HL-60 (cell line): ENCODE measurements around the gene HECA.

Experiments used
- CTCF ChIP-seq: IDR thresholded peaks from one replicate; pipeline ENCODE4 v1.5.1; 2011; ENCODE audit warnings: low read length, control low read depth, inconsistent platforms; ENCODE audit not compliant: insufficient read depth
- GABPA ChIP-seq: IDR thresholded peaks from 2 replicates; pipeline ENCODE4 v1.6.1; 2012; ENCODE audit warnings: low read depth
- POLR2AphosphoS5 ChIP-seq: IDR thresholded peaks from 2 replicates; pipeline ENCODE4 v1.6.1; 2012; ENCODE audit warnings: low read depth
- SPI1 ChIP-seq: IDR thresholded peaks from 2 replicates; pipeline ENCODE4 v1.6.1; 2012; ENCODE audit warnings: low read depth, mild to moderate bottlenecking, borderline replicate concordance
- TF ChIP-seq, protein P1 (sequence below): IDR thresholded peaks from 2 replicates; pipeline ENCODE4 v1.6.1; 2012; ENCODE audit warnings: low read depth; ENCODE audit not compliant: insufficient replicate concordance

DNA sequence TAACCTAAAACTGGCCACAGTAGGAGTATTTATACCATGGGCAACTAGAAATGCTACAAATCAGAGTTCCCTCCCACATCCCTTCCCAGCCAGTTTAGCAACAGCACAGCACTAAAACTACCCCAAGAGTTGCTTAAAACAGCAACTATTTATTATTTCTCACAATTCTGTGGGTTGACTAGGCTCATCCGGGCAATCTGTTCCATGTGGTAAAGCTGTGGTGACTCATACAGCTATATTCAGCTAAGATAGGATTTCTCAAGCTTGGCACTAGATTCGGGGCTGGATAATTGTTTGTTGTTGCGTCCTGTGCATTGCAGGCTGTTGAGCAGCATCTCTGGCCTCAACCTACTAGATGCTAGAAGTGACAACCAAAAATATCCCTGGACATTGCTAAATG is 8.6 kb upstream of the HECA start:
- TF ChIP-seq CTCF (no peak), GABPA (no peak), POLR2AphosphoS5 (no peak), SPI1 (no peak)
- TF ChIP-seq, protein P1, sequence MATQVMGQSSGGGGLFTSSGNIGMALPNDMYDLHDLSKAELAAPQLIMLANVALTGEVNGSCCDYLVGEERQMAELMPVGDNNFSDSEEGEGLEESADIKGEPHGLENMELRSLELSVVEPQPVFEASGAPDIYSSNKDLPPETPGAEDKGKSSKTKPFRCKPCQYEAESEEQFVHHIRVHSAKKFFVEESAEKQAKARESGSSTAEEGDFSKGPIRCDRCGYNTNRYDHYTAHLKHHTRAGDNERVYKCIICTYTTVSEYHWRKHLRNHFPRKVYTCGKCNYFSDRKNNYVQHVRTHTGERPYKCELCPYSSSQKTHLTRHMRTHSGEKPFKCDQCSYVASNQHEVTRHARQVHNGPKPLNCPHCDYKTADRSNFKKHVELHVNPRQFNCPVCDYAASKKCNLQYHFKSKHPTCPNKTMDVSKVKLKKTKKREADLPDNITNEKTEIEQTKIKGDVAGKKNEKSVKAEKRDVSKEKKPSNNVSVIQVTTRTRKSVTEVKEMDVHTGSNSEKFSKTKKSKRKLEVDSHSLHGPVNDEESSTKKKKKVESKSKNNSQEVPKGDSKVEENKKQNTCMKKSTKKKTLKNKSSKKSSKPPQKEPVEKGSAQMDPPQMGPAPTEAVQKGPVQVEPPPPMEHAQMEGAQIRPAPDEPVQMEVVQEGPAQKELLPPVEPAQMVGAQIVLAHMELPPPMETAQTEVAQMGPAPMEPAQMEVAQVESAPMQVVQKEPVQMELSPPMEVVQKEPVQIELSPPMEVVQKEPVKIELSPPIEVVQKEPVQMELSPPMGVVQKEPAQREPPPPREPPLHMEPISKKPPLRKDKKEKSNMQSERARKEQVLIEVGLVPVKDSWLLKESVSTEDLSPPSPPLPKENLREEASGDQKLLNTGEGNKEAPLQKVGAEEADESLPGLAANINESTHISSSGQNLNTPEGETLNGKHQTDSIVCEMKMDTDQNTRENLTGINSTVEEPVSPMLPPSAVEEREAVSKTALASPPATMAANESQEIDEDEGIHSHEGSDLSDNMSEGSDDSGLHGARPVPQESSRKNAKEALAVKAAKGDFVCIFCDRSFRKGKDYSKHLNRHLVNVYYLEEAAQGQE, result no peak
